Measurements from ENCODE around the gene SLC3A2.
"Not testable (repeated sequence)": the region's sequence is repeated elsewhere in the genome, so short reads cannot be mapped to it uniquely, and the experiment has no call there.

SLC3A2 gene

DNA sequence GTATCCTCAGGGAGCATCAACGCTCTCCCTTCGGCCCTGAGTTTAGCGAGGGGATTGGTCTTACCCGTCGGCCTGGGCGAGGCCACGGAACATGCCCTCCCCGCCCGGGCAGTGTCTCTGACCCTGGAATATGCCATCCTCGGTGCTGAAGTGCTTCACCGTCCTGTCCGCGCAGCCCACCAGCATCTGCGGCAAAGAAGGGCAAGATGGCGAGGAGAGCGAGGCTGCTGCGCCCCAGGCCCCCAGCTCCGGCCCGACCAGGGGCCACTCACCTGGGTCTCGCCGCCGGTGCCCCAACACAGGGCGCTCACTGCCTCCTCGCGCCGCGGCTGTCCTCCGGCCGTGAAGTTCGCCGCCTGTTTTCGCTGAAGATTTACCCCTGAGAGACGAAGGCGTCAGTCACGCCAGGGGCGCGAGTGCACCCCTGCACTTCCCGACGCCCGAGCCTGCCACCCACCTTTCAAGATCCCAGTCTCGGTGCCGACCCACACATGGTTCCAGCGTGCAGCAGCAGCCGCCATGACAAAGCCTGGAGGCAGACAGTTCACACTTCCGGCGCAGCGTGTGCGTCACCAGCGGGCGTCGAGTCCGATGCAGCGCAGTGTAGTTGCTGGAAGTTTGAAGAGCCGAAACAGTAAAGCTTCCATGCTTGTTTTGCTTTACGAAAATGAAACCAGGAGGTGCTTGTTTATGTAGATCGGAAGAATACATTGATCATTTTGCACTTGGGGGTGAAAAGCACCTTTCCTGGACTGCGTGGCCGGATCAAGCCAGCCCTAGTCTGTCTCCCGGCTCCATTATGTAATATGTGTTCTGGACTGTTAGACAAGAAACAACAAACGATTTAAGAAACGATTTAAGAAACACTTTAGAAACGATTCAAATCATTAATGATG, 41.4 kb upstream of the SLC3A2 start, which contains the start of gene WDR74:
Gene WDR74, minus strand, starts transcription at position 541 of the 896 bp plus-strand sequence. Its CDS starts 20 bp downstream, at position 521.
- TF ChIP-seq, protein P1, sequence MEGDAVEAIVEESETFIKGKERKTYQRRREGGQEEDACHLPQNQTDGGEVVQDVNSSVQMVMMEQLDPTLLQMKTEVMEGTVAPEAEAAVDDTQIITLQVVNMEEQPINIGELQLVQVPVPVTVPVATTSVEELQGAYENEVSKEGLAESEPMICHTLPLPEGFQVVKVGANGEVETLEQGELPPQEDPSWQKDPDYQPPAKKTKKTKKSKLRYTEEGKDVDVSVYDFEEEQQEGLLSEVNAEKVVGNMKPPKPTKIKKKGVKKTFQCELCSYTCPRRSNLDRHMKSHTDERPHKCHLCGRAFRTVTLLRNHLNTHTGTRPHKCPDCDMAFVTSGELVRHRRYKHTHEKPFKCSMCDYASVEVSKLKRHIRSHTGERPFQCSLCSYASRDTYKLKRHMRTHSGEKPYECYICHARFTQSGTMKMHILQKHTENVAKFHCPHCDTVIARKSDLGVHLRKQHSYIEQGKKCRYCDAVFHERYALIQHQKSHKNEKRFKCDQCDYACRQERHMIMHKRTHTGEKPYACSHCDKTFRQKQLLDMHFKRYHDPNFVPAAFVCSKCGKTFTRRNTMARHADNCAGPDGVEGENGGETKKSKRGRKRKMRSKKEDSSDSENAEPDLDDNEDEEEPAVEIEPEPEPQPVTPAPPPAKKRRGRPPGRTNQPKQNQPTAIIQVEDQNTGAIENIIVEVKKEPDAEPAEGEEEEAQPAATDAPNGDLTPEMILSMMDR (IDR thresholded peaks at IDR 0.05; ENCODE audit: low read depth, low read length), result no peak
- H3K9me3 ChIP-seq, result no peaks in the 10 kb centered on the region
- peaks cover 21% of the 10 kb centered on the region for H3K36me3 ChIP-seq
- no peaks in the 10 kb centered on the region for H3K27me3 ChIP-seq
- H3K4me1 ChIP-seq, result no peaks in the 10 kb centered on the region
- peak within 1 kb of the TSS; percentile 87 for H3K4me3 ChIP-seq (ENCODE audit: low read depth, low read length)
- peak; percentile 81 for DNase-seq

DNA sequence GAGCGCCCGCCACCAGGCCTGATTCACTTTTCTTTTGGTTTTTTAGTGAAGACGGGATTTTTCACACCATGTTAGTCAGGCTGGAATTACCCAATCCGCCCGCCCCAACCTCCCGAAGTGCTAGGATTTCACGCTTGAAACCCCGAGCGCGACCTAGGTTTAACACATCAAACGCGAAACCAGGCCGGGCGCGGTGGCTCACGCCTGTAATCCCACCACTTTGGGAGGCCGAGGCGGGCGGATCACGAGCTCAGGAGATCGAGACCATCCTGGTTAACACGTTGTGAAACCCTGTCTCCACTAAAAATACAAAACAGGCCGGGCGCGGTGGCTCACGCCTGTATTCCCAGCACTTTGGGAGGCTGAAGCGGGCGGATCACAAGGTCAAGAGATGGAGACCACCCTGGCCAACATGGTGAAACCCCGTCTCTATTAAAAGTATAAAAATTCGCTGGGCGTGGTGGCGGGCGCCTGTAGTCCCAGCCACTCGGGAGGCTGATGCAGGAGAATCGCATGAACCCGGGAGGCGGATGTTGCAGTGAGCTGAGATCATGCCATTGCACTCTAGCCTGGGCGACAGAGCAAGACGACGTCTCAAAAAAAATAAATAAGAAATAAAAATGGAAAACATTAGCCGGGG, 39.9 kb upstream of the SLC3A2 start:
- peak overlapping the region; percentile 87 for H3K4me3 ChIP-seq (ENCODE audit: low read depth, low read length)
- not testable (repeated sequence) for H3K4me1 ChIP-seq, H3K9me3 ChIP-seq, H3K36me3 ChIP-seq, H3K27me3 ChIP-seq
- peak; percentile 60 for DNase-seq

DNA sequence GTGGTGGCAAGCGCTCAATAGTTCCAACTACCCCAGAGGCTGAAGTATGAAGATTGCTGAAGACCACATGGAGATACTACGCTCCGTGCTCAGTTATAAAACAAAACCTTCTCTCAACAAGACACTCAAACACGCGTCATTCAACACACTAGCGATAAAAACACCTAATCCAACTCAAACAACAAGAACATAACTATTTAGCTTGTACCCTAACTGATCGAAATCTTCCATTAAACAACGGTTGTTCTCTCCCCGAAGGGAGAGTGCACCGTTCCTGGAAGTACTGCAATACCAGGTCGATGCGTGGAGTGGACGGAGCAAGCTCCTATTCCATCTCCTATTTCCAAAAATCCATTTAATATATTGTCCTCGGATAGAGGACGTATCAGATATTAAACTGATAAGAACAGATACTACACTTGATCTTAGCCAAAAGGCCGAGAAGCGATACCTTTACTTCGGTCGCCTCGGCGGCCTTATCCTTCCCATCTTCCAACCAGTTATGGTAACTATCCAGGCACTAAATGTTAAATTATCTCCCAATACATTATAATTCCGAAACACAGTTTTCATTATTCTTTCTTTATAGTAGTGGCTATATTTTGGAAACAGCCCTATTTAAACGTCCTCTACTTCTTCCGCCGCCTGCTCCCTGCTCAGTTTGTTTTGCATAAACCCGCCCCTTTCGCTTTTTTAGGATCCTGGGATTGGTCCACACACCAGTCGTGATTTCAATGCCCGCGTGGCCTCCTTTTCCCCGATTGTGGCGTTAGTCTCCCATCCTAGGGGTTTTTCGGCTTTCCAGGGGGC, 39.1 kb upstream of the SLC3A2 start:
- peak; percentile 89 for DNase-seq
- H3K9me3 ChIP-seq, result no peaks in the 10 kb centered on the region
- no peaks in the 10 kb centered on the region for H3K27me3 ChIP-seq
- H3K36me3 ChIP-seq, result peaks cover 3% of the 10 kb centered on the region; the same call in 1 of the 2 replicates
- peak overlapping the region; percentile 87 for H3K4me3 ChIP-seq (ENCODE audit: low read depth, low read length)
- H3K4me1 ChIP-seq, result no peaks in the 10 kb centered on the region
- TF ChIP-seq, protein P1 (IDR thresholded peaks at IDR 0.05; ENCODE audit: low read depth, low read length), result no peak

DNA sequence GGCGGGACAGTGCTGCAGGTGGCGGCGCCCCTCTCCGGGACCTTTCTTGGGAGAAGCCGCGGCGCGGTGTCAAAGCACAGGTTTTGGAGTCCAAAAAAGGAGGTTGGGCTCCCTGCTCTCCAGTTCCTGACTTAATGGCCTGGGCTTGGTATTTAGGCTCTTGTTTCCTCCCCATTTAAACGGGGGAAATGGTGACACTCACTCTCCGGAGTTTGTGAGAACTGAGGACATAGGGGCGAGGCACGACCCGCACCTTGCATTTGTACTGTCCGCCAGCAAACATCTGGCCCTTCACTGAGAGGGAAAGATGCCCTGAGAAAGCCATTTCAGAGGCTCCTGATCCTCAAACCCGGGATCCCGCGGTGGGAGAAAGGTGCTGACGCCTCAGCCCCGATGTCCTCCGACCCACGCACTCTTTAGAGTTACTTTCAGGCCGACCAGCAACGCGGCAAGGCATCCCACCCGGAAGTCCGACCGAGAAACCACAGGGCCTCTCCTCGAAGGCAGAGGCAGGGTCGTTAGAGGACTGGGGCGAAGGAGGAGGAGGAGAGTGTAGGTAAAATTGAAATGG, 38.4 kb upstream of the SLC3A2 start:
- H3K4me1 ChIP-seq, result no peaks in the 10 kb centered on the region
- no peaks in the 10 kb centered on the region for H3K9me3 ChIP-seq
- peak; percentile 19 for DNase-seq
- TF ChIP-seq, protein P1 (IDR thresholded peaks at IDR 0.05; ENCODE audit: low read depth, low read length), result no peak
- no peaks in the 10 kb centered on the region for H3K27me3 ChIP-seq
- H3K4me3 ChIP-seq (ENCODE audit: low read depth, low read length), result peak overlapping the region; percentile 48
- no peaks in the 10 kb centered on the region for H3K36me3 ChIP-seq

DNA sequence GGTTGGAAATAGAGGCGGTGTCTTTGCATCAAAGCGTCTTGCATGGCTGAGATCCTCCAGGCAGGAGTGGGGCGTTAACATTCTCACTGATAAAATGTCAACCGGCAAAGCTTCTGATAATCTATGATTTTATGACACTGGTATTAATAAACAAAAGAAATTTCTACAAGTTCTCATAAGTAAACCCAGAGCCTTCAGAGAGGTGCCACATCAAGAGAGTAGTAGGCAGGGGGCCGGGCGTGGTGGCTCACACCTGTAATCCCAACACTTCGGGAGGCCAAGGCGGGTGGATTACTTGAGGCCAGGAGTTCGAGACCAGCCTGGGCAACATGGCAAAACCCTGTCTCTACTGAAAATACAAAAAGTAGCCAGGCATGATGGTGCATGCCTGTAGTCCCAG, 37.8 kb upstream of the SLC3A2 start:
- H3K4me3 ChIP-seq (ENCODE audit: low read depth, low read length), result peak overlapping the region; percentile 48; the same call in 1 of the 2 replicates
- not testable (repeated sequence) for H3K4me1 ChIP-seq, DNase-seq, H3K36me3 ChIP-seq, H3K27me3 ChIP-seq, H3K9me3 ChIP-seq

DNA sequence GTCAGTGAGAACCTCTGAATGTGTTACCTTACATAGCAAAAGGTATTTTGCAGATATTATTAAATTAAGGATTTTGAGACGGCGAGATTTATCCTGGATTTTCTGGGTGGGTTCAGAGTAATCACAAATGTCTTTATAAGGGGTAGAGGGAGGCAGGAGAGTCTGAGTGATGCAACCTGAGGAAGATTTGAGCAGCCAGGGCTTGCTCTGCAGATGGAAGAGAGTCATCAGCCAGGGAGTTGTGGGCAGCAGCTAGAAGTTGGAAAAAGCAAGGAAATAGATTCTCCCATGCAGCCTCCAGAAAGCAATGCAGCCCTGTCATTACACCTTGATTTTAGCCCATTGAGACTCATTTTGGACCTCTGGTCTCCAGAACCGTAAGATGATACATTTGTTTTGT, 37.2 kb upstream of the SLC3A2 start:
- Histone ChIP-seq H3K4me1 (no peaks in the 10 kb centered on the region), H3K4me3 (ENCODE audit: low read depth, low read length) (no peak overlapping the region), H3K27me3 (no peaks in the 10 kb centered on the region), H3K36me3 (no peaks in the 10 kb centered on the region), H3K9me3 (no peaks in the 10 kb centered on the region)
- DNase-seq, result no peak
- TF ChIP-seq, protein P1 (IDR thresholded peaks at IDR 0.05; ENCODE audit: low read depth, low read length), result no peak
